K562 (cell line): ENCODE results near the gene VIPR2. TPM values are rescaled to one million over a fixed set of nuclear protein-coding genes. Genes with fewer than 3 reads are reported as not detected.

ENCODE experiments used
- ARHGAP35 ChIP-seq: fragments of 450-650 bp; IDR thresholded peaks from 2 replicates; pipeline ENCODE4 v1.6.1; 2018; ENCODE audit not compliant: partially characterized antibody
- CSDE1 ChIP-seq, 2 experiments: fragments of 450-650 bp; IDR thresholded peaks; 2 replicates each; pipeline ENCODE4 v1.6.1; 2016; ENCODE audit warnings: mild to moderate bottlenecking in 1 of 2
- ZNF23 ChIP-seq: fragments of 250-450 bp; sonication (Bioruptor Pico); IDR thresholded peaks from 2 replicates; pipeline ENCODE4 v1.4.0; 2020; ENCODE audit warnings: mild to moderate bottlenecking
- polyA plus RNA-seq, 8 experiments: library from polyadenylated mRNA; depleted of rRNA in 4 of 8; stranded (reverse) in 5 of 8; unstranded in 3 of 8; fragments of >200 nt; fragmentation: Nextera tagmentation in 2 of 8; fragmentation: Illumina TruSeq in 1 of 8; extraction: Ambion mirVana in 2 of 8; extraction: Trizol in 1 of 8; gene quantifications; 2 replicates each; pipeline versions ENCODE4 v1.2.1 to v1.2.3, GENCODE V29; 2011 to 2014; ENCODE audit warnings: inconsistent platforms in 1 of 8, missing spikeins in 1 of 8
- total RNA-seq, 7 experiments: library from RNA; depleted of rRNA in 6 of 7; stranded (reverse); fragments of >200 nt in 6 of 7; fragmentation: Illumina TruSeq in 2 of 7; extraction: Trizol in 2 of 7; gene quantifications; 2 replicates each; pipeline versions ENCODE4 v1.2.1 to v1.2.3, GENCODE V29; 2011 to 2021; ENCODE audit warnings: low replicate concordance in 1 of 7
- TF ChIP-seq, protein P1 (sequence below): fragments of 200-600 bp; sonication (generic); IDR thresholded peaks from one replicate; pipeline ENCODE4 v1.6.1; 2012; ENCODE audit warnings: mild to moderate bottlenecking, low read depth, low read length, inconsistent platforms

VIPR2 gene
- total and polyA plus RNA-seq, 9 of the 15 experiments (the other 6 are each of a cell fraction or from before 2014, with no cell fraction given), result 0.04 TPM; not detected in 8

DNA sequence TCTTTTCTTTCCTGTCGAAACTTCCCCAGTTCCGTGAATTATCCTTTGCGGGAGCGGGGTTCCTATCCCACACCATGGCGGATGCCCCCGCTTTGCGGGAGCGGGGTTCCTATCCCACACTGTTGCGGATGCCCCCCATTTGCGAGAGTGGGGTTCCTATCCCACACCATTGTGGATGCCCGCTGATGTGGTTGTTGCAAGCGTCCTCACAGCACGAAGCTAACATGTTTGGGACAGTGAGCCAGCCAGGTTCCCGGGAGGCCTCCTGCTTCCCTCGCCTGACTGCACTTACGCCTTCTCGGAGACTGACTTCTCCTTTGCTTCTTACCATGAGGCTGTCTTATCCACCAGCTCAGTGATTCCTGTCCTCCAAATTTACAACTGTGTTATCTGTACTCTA lies 134.7 kb downstream of the VIPR2 start (continued):
- TF ChIP-seq, protein P1, sequence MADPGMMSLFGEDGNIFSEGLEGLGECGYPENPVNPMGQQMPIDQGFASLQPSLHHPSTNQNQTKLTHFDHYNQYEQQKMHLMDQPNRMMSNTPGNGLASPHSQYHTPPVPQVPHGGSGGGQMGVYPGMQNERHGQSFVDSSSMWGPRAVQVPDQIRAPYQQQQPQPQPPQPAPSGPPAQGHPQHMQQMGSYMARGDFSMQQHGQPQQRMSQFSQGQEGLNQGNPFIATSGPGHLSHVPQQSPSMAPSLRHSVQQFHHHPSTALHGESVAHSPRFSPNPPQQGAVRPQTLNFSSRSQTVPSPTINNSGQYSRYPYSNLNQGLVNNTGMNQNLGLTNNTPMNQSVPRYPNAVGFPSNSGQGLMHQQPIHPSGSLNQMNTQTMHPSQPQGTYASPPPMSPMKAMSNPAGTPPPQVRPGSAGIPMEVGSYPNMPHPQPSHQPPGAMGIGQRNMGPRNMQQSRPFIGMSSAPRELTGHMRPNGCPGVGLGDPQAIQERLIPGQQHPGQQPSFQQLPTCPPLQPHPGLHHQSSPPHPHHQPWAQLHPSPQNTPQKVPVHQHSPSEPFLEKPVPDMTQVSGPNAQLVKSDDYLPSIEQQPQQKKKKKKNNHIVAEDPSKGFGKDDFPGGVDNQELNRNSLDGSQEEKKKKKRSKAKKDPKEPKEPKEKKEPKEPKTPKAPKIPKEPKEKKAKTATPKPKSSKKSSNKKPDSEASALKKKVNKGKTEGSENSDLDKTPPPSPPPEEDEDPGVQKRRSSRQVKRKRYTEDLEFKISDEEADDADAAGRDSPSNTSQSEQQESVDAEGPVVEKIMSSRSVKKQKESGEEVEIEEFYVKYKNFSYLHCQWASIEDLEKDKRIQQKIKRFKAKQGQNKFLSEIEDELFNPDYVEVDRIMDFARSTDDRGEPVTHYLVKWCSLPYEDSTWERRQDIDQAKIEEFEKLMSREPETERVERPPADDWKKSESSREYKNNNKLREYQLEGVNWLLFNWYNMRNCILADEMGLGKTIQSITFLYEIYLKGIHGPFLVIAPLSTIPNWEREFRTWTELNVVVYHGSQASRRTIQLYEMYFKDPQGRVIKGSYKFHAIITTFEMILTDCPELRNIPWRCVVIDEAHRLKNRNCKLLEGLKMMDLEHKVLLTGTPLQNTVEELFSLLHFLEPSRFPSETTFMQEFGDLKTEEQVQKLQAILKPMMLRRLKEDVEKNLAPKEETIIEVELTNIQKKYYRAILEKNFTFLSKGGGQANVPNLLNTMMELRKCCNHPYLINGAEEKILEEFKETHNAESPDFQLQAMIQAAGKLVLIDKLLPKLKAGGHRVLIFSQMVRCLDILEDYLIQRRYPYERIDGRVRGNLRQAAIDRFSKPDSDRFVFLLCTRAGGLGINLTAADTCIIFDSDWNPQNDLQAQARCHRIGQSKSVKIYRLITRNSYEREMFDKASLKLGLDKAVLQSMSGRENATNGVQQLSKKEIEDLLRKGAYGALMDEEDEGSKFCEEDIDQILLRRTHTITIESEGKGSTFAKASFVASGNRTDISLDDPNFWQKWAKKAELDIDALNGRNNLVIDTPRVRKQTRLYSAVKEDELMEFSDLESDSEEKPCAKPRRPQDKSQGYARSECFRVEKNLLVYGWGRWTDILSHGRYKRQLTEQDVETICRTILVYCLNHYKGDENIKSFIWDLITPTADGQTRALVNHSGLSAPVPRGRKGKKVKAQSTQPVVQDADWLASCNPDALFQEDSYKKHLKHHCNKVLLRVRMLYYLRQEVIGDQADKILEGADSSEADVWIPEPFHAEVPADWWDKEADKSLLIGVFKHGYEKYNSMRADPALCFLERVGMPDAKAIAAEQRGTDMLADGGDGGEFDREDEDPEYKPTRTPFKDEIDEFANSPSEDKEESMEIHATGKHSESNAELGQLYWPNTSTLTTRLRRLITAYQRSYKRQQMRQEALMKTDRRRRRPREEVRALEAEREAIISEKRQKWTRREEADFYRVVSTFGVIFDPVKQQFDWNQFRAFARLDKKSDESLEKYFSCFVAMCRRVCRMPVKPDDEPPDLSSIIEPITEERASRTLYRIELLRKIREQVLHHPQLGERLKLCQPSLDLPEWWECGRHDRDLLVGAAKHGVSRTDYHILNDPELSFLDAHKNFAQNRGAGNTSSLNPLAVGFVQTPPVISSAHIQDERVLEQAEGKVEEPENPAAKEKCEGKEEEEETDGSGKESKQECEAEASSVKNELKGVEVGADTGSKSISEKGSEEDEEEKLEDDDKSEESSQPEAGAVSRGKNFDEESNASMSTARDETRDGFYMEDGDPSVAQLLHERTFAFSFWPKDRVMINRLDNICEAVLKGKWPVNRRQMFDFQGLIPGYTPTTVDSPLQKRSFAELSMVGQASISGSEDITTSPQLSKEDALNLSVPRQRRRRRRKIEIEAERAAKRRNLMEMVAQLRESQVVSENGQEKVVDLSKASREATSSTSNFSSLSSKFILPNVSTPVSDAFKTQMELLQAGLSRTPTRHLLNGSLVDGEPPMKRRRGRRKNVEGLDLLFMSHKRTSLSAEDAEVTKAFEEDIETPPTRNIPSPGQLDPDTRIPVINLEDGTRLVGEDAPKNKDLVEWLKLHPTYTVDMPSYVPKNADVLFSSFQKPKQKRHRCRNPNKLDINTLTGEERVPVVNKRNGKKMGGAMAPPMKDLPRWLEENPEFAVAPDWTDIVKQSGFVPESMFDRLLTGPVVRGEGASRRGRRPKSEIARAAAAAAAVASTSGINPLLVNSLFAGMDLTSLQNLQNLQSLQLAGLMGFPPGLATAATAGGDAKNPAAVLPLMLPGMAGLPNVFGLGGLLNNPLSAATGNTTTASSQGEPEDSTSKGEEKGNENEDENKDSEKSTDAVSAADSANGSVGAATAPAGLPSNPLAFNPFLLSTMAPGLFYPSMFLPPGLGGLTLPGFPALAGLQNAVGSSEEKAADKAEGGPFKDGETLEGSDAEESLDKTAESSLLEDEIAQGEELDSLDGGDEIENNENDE, result no peak
- no peak for TF ChIP-seq ZNF23 (CRISPR knock-in tag)
- no peak for TF ChIP-seq ARHGAP35
- no peak for TF ChIP-seq CSDE1 (IDR thresholded peaks at IDR 0.05)
